IMR-90 (cell line): Measurements from ENCODE around the gene GTF3C6. TPM values are rescaled to one million over a fixed set of nuclear protein-coding genes. Genes with fewer than 3 reads are reported as not detected.
A peak's percentile ranks its signal among the peaks of the same experiment; 100 is the strongest.

Experiments
- ATAC-seq: fragments of 200-7000 bp; cut with Tn5 transposase; 2 replicates; pipeline ENCODE4 v1.9.1; 2020; ENCODE audit warnings: low read depth, mild to moderate bottlenecking, moderate library complexity
- BruUV-seq: library from RNA; stranded (reverse); fragments of 400-500 nt; replicated peaks from 2 replicates; lab custom pipeline; 2021; lab: Mats Ljungman, UMichigan
- CTCF ChIA-PET: fragments of 300-600 bp; formaldehyde crosslinking; extraction: SDS; loops from one replicate; lab custom pipeline; 2021; ENCODE audit warnings: antibody characterized with exemption; lab: Yijun Ruan, JAX
- POLR2A ChIA-PET: fragments of 300-600 bp; sonication (Branson Sonifier 250); formaldehyde crosslinking; loops from one replicate; lab custom pipeline; 2022; ENCODE audit warnings: antibody characterized with exemption; ENCODE audit not compliant: unreplicated experiment; lab: Charles Lee
- DNase-seq: peaks from one replicate; pipeline ENCODE4 v3.0.0; 2013
- H2AFZ ChIP-seq: replicated peaks from 2 replicates; pipeline ENCODE3; 2013; ENCODE audit warnings: low read length, mild to moderate bottlenecking; ENCODE audit not compliant: poor library complexity
- H2AK5ac ChIP-seq: 2 replicates; pipeline ENCODE4 v1.6.1; 2013; ENCODE audit warnings: low read depth, low read length, inconsistent platforms
- H2AK9ac ChIP-seq: replicated peaks from 2 replicates; pipeline ENCODE3; 2013; ENCODE audit warnings: mild to moderate bottlenecking, low read depth, low read length, moderate library complexity; ENCODE audit not compliant: poor library complexity
- H2BK120ac ChIP-seq: 2 replicates; pipeline ENCODE4 v1.6.1; 2013; ENCODE audit warnings: low read depth, low read length, inconsistent platforms
- H2BK15ac ChIP-seq: 3 replicates; pipeline ENCODE4 v1.6.1; 2013; ENCODE audit warnings: low read depth, low read length, inconsistent platforms
- H2BK20ac ChIP-seq: 2 replicates; pipeline ENCODE4 v1.6.1; 2013; ENCODE audit warnings: low read depth, mild to moderate bottlenecking, inconsistent platforms, low read length, moderate library complexity
- H2BK5ac ChIP-seq: 2 replicates; pipeline ENCODE4 v1.6.1; 2013; ENCODE audit warnings: mild to moderate bottlenecking, low read depth, low read length, inconsistent platforms; ENCODE audit not compliant: poor library complexity, severe bottlenecking
- H3K14ac ChIP-seq: replicated peaks from 2 replicates; pipeline ENCODE4 v1.6.1; 2013; ENCODE audit warnings: low read depth, low read length, inconsistent platforms
- H3K18ac ChIP-seq: 2 replicates; pipeline ENCODE4 v1.6.1; 2013; ENCODE audit warnings: low read depth, low read length, control low read depth
- H3K23ac ChIP-seq: 2 replicates; pipeline ENCODE4 v1.6.1; 2013; ENCODE audit warnings: low read depth, low read length, inconsistent platforms
- H3K27ac ChIP-seq: 2 replicates; pipeline ENCODE4 v1.5.1; 2013; ENCODE audit warnings: mild to moderate bottlenecking, control low read depth, low read length; ENCODE audit not compliant: insufficient read depth
- H3K27me3 ChIP-seq: 2 replicates; pipeline ENCODE4 v1.6.1; 2013; ENCODE audit warnings: low read length; ENCODE audit not compliant: control insufficient read depth, insufficient read depth
- H3K36me3 ChIP-seq: 2 replicates; pipeline ENCODE4 v1.6.1; 2013; ENCODE audit warnings: low read length, mixed read lengths; ENCODE audit not compliant: control insufficient read depth, insufficient read depth
- H3K4ac ChIP-seq: 2 replicates; pipeline ENCODE4 v1.6.1; 2013; ENCODE audit warnings: low read depth, low read length, inconsistent platforms
- H3K4me1 ChIP-seq: 2 replicates; pipeline ENCODE4 v1.6.1; 2013; ENCODE audit warnings: low read length, mixed read lengths; ENCODE audit not compliant: control insufficient read depth, insufficient read depth
- H3K4me2 ChIP-seq: 2 replicates; pipeline ENCODE4 v1.6.1; 2013; ENCODE audit warnings: low read depth, mild to moderate bottlenecking, control low read depth, low read length, moderate library complexity
- H3K4me3 ChIP-seq: 2 replicates; pipeline ENCODE4 v1.5.1; 2013; ENCODE audit warnings: low read depth, mild to moderate bottlenecking, control low read depth, low read length, moderate library complexity; ENCODE audit not compliant: insufficient read depth
- H3K56ac ChIP-seq: 2 replicates; pipeline ENCODE4 v1.6.1; 2013; ENCODE audit warnings: low read length, inconsistent platforms; ENCODE audit not compliant: insufficient read depth; ENCODE audit errors: extremely low read depth
- H3K79me1 ChIP-seq, 2 experiments: 2 replicates each; pipeline ENCODE4 v1.6.1; 2013; ENCODE audit warnings: low read length in 2 of 2, inconsistent platforms in 1 of 2, low read depth in 1 of 2
- H3K9ac ChIP-seq: 2 replicates; pipeline ENCODE4 v1.6.1; 2013; ENCODE audit warnings: low read depth, low read length, control low read depth
- H3K9me1 ChIP-seq: 2 replicates; pipeline ENCODE4 v1.6.1; 2013; ENCODE audit warnings: low read length, inconsistent platforms; ENCODE audit not compliant: insufficient read depth
- H3K9me3 ChIP-seq: 2 replicates; pipeline ENCODE4 v1.6.1; 2013; ENCODE audit warnings: low read length; ENCODE audit not compliant: control insufficient read depth, insufficient read depth
- H4K20me1 ChIP-seq: 2 replicates; pipeline ENCODE4 v1.6.1; 2013; ENCODE audit warnings: low read length, inconsistent platforms; ENCODE audit not compliant: insufficient read depth
- H4K5ac ChIP-seq: 2 replicates; pipeline ENCODE4 v1.6.1; 2013; ENCODE audit warnings: mild to moderate bottlenecking, low read depth, low read length, control low read depth
- H4K8ac ChIP-seq, 2 experiments: 2 replicates each; pipeline ENCODE4 v1.6.1; 2013; ENCODE audit warnings: low read depth in 2 of 2, low read length in 2 of 2, control low read depth in 1 of 2, inconsistent platforms in 1 of 2
- H4K91ac ChIP-seq: 2 replicates; pipeline ENCODE4 v1.6.1; 2013; ENCODE audit warnings: low read depth, low read length, inconsistent platforms; ENCODE audit not compliant: insufficient read depth
- BHLHE40 ChIP-seq: fragments of 150-350 bp; IDR thresholded peaks from 2 replicates; pipeline ENCODE4 v1.6.1; 2016; ENCODE audit warnings: mild to moderate bottlenecking, low read depth, low read length
- CEBPB ChIP-seq: IDR thresholded peaks from 2 replicates; pipeline ENCODE4 v1.6.1; 2012; ENCODE audit warnings: low read depth, low read length, improper control_type of control experiment
- CHD1 ChIP-seq: IDR thresholded peaks from 2 replicates; pipeline ENCODE4 v1.6.1; 2012; ENCODE audit warnings: low read depth, low read length, improper control_type of control experiment
- CTCF ChIP-seq: conservative IDR thresholded peaks from 2 replicates; pipeline ENCODE4 v1.5.1; 2012; ENCODE audit warnings: mild to moderate bottlenecking, low read depth, low read length, improper control_type of control experiment
- FOS ChIP-seq: fragments of 150-350 bp; IDR thresholded peaks from 2 replicates; pipeline ENCODE4 v1.6.1; 2016; ENCODE audit warnings: low read depth, low read length
- POLR2A ChIP-seq: IDR thresholded peaks from 2 replicates; pipeline ENCODE4 v1.6.1; 2012; ENCODE audit warnings: mild to moderate bottlenecking, low read depth, low read length
- SMC3 ChIP-seq: fragments of 150-350 bp; IDR thresholded peaks from 2 replicates; pipeline ENCODE4 v1.6.1; 2016; ENCODE audit warnings: low read depth, mild to moderate bottlenecking, antibody characterized with exemption, low read length, moderate library complexity
- WGBS, 2 experiments: methylation state at CpG; one replicate each; pipeline versions ENCODE4 v1.1.5 to v1.1.7; 2013; ENCODE audit warnings: missing lambda C conversion rate in 2 of 2; ENCODE audit not compliant: insufficient read length in 1 of 2; ENCODE audit errors: extremely low coverage in 2 of 2; 5-methylcytosine and 5-hydroxymethylcytosine counted together
- dilution Hi-C: fragments of 300-500 bp; cut with HindIII; formaldehyde crosslinking; loops from one replicate; pipeline ENCODE4 v1.14.3; 2018; ENCODE audit warnings: low sequenced_read_pairs; ENCODE audit not compliant: unreplicated experiment
- in situ Hi-C: fragments of 300-500 bp; cut with MboI; formaldehyde crosslinking; loops from 3 replicates; pipeline ENCODE4 v1.14.3; 2019; ENCODE audit warnings: low sequenced_read_pairs, inconsistent platforms, mixed read lengths
- intact Hi-C: fragments of 100-400 bp; cut with micrococcal nuclease; formaldehyde crosslinking; loops from 2 replicates; pipeline ENCODE4 v1.10.0; 2022
- polyA plus RNA-seq, 3 experiments: library from polyadenylated mRNA; depleted of rRNA; stranded (reverse); fragments of >200 nt; gene quantifications; 2 replicates each; pipeline ENCODE4 v1.2.3, GENCODE V29; 2012; ENCODE audit warnings: low replicate concordance in 1 of 3
- total RNA-seq: library from RNA; depleted of rRNA; stranded (reverse); fragments of >200 nt; gene quantifications from 2 replicates; pipeline ENCODE4 v1.2.3, GENCODE V29; 2012
- TF ChIP-seq, protein P1 (sequence below): fragments of 150-350 bp; IDR thresholded peaks from 2 replicates; pipeline ENCODE4 v1.6.1; 2017; ENCODE audit warnings: mild to moderate bottlenecking, antibody characterized with exemption, low read length, low read depth

GTF3C6 gene
- total and polyA plus RNA-seq, 2 of the 4 experiments (the other 2 are of a cell fraction): 10.4 to 40.5 TPM

- H3K27ac ChIP-seq: no peak overlapping the region
- no peak overlapping the region for H2AK5ac ChIP-seq
- H2BK5ac ChIP-seq: no peak overlapping the region
- no peak overlapping the region for H3K9ac ChIP-seq
- H2BK15ac ChIP-seq: 0 out of 3 replicates have a peak overlapping the region, but pooled peaks have one; percentile 44
- dilution Hi-C loops (no loop called here), in situ Hi-C loops (loop anchor here (5.0 to 10.0 kb wide), 3 partner anchors 76 to 429 kb away; no protein-coding TSS in a partner anchor), intact Hi-C loops (loop anchor here (2.0 kb wide), 1 partner anchor 71 kb away; no protein-coding TSS in a partner anchor)
- no CpG with 5 or more reads among the region's 6 CpGs for WGBS, 2 experiments
- no TSS peak for BruUV-seq
- no peak overlapping the region for H4K8ac ChIP-seq
- H3K79me1 ChIP-seq: peaks cover 1 to 2% of the 10 kb centered on the region in 2 experiments; a peak in 3 of 4 replicates
- POLR2A ChIA-PET: no interaction called here
- no peak overlapping the region for H2BK20ac ChIP-seq
- no peak overlapping the region for H3K4ac ChIP-seq
- no peak overlapping the region for H4K5ac ChIP-seq
- H3K4me2 ChIP-seq: no peak overlapping the region
- no peak overlapping the region for H3K18ac ChIP-seq
- TF ChIP-seq CEBPB (no peak), CTCF (no peak), CHD1 (no peak), POLR2A (no peak), SMC3 (no peak), FOS (no peak), BHLHE40 (no peak)
- TF ChIP-seq, protein P1, sequence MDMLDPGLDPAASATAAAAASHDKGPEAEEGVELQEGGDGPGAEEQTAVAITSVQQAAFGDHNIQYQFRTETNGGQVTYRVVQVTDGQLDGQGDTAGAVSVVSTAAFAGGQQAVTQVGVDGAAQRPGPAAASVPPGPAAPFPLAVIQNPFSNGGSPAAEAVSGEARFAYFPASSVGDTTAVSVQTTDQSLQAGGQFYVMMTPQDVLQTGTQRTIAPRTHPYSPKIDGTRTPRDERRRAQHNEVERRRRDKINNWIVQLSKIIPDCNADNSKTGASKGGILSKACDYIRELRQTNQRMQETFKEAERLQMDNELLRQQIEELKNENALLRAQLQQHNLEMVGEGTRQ: no peak
- no peak overlapping the region for H3K56ac ChIP-seq
- ATAC-seq (no peak), DNase-seq (no peak)
- no peak overlapping the region for H3K4me3 ChIP-seq
- no peak overlapping the region for H4K91ac ChIP-seq
- CTCF ChIA-PET: no interaction called here
- peaks cover 13% of the 10 kb centered on the region for H3K4me1 ChIP-seq
- H2AFZ ChIP-seq: no peak overlapping the region
- no peak overlapping the region for H3K23ac ChIP-seq
- H2BK120ac ChIP-seq: no peak overlapping the region
- no peaks in the 10 kb centered on the region for H4K20me1 ChIP-seq
- H3K14ac ChIP-seq: no peak overlapping the region
- H3K9me3 ChIP-seq: no peaks in the 10 kb centered on the region
- H2AK9ac ChIP-seq: no peak overlapping the region
- no peaks in the 10 kb centered on the region for H3K27me3 ChIP-seq
- no peaks in the 10 kb centered on the region for H3K9me1 ChIP-seq
- H3K36me3 ChIP-seq: no peaks in the 10 kb centered on the region
These were observed 4.7 kb upstream of the GTF3C6 start for GRCh38 chr6:110953633-110954303.
